Brain pericyte (primary cell): ENCODE measurements around the gene CACNA1C.

ENCODE experiments used
- DNase-seq: peaks from one replicate; pipeline ENCODE4 v3.0.0-alpha.2; 2012; ENCODE audit warnings: low read depth, low spot score

Gene CACNA1C

GRCh38 chr12:2035431-2036055 lies 17.2 kb upstream of the CACNA1C start:
- no peak for DNase-seq

GRCh38 chr12:2039034-2039433 lies 13.8 kb upstream of the CACNA1C start:
- DNase-seq: no peak

- no peak for DNase-seq
Observed at GRCh38 chr12:2043054-2043453, 9.7 kb upstream of the CACNA1C start.

- DNase-seq: no peak
Observed at GRCh38 chr12:2044165-2044564, 8.6 kb upstream of the CACNA1C start.

GRCh38 chr12:2046957-2047356 lies 5.8 kb upstream of the CACNA1C start:
- no peak for DNase-seq

GRCh38 chr12:2047752-2048151 lies 5.0 kb upstream of the CACNA1C start:
- no peak for DNase-seq

GRCh38 chr12:2049604-2050540 lies 2.9 kb upstream of the CACNA1C start:
- DNase-seq: no peak

- DNase-seq: no peak
Observed at GRCh38 chr12:2051700-2052621, 826 bp upstream of the CACNA1C start.

- no peak for DNase-seq
Observed at GRCh38 chr12:2053691-2054090, 904 bp downstream of the CACNA1C start.

- no peak for DNase-seq
Observed at GRCh38 chr12:2054091-2055018, 1.6 kb downstream of the CACNA1C start.

- no peak for DNase-seq
Observed at GRCh38 chr12:2057041-2057794, 4.4 kb downstream of the CACNA1C start.

GRCh38 chr12:2057795-2058408 lies 5.1 kb downstream of the CACNA1C start:
- no peak for DNase-seq

- DNase-seq: no peak
Observed at GRCh38 chr12:2058837-2059236, 6.0 kb downstream of the CACNA1C start.

GRCh38 chr12:2061402-2061801 lies 8.6 kb downstream of the CACNA1C start:
- no peak for DNase-seq

- DNase-seq: no peak
Observed at GRCh38 chr12:2064071-2064507, 11.3 kb downstream of the CACNA1C start.

- DNase-seq: no peak
Observed at GRCh38 chr12:2068653-2069052, 15.9 kb downstream of the CACNA1C start.

GRCh38 chr12:2070440-2071045 lies 17.8 kb downstream of the CACNA1C start:
- no peak for DNase-seq

- no peak for DNase-seq
Observed at GRCh38 chr12:2074792-2075191, 22.0 kb downstream of the CACNA1C start.

GRCh38 chr12:2075508-2076195 lies 22.9 kb downstream of the CACNA1C start:
- DNase-seq: no peak
